HepG2 (cell line): Measurements from ENCODE around the gene KIF1C. TPM values are rescaled to one million over a fixed set of nuclear protein-coding genes. Genes with fewer than 3 reads are reported as not detected.

Source experiments
- ATAC-seq: fragments of 200-7000 bp; cut with Tn5 transposase; 3 replicates; pipeline ENCODE4 v1.9.1; 2020; ENCODE audit warnings: mild to moderate bottlenecking, moderate library complexity
- BruUV-seq: library from RNA; stranded (reverse); fragments of 400-500 nt; replicated peaks from 2 replicates; lab custom pipeline; 2021; lab: Mats Ljungman, UMichigan
- CTCF ChIA-PET: fragments of 300-600 bp; formaldehyde crosslinking; extraction: SDS; loops from one replicate; lab custom pipeline; 2021; ENCODE audit warnings: low total read pairs, inconsistent platforms, low intra/inter-chr PET ratio; lab: Yijun Ruan, JAX
- POLR2A ChIA-PET: fragments of 350-600 bp; sonication (Branson Sonifier 250); formaldehyde crosslinking; loops from one replicate; lab custom pipeline; 2020; ENCODE audit warnings: antibody characterized with exemption, inconsistent platforms; lab: Yijun Ruan, JAX
- DNase-seq: peaks from one replicate; pipeline ENCODE4 v3.0.0-alpha.2; 2015; ENCODE audit warnings: low spot score
- FAIRE-seq: peaks from 3 replicates; lab custom pipeline; 2011; peaks lifted over from hg19 to GRCh38; lab: Jason Lieb, UNC
- H2AFZ ChIP-seq: one replicate; pipeline ENCODE4 v1.6.1; 2011; ENCODE audit warnings: low read length, inconsistent platforms
- H3K27ac ChIP-seq: fragments of 300-600 bp; 3 replicates; pipeline ENCODE4 v1.8.0; 2011; ENCODE audit warnings: mixed run types, mild to moderate bottlenecking, mixed read lengths, low read length, inconsistent platforms; ENCODE audit not compliant: insufficient read depth; ENCODE audit errors: extremely low read length
- H3K27me3 ChIP-seq, 2 experiments: fragments of 200-600 bp in 1 of 2; 2 replicates in 1 of 2; 3 replicates in 1 of 2; pipeline versions ENCODE4 v1.6.0 to v1.8.0; 2011; ENCODE audit warnings: low read length in 2 of 2, mild to moderate bottlenecking in 2 of 2, moderate library complexity in 2 of 2, inconsistent platforms in 1 of 2; ENCODE audit not compliant: insufficient read depth in 2 of 2, control insufficient read depth in 1 of 2
- H3K36me3 ChIP-seq, 2 experiments: fragments of 200-600 bp in 1 of 2; replicated peaks in 1 of 2; 2 replicates in 1 of 2; 3 replicates in 1 of 2; pipeline versions ENCODE4 v1.5.1 to v1.8.0; 2011; ENCODE audit warnings: low read length in 2 of 2, inconsistent platforms in 1 of 2; ENCODE audit not compliant: insufficient read depth in 2 of 2, control insufficient read depth in 1 of 2
- H3K4me1 ChIP-seq: 2 replicates; pipeline ENCODE4 v1.5.1; 2012; ENCODE audit warnings: low read length, inconsistent platforms; ENCODE audit not compliant: insufficient read depth
- H3K4me2 ChIP-seq: 2 replicates; pipeline ENCODE4 v1.6.0; 2011; ENCODE audit warnings: low read depth, low read length, inconsistent platforms
- H3K4me3 ChIP-seq, 3 experiments: fragments of 200-600 bp in 1 of 3; sonication (generic), shearing (Covaris generic) in 1 of 3; replicated peaks in 1 of 3; 2 replicates each; pipeline ENCODE4 v1.5.1; 2011 to 2016; ENCODE audit warnings: low read length in 3 of 3, inconsistent platforms in 2 of 3, low read depth in 2 of 3, mild to moderate bottlenecking in 2 of 3, control low read depth in 1 of 3, mixed read lengths in 1 of 3; ENCODE audit not compliant: insufficient read depth in 1 of 3
- H3K79me2 ChIP-seq: one replicate; pipeline ENCODE4 v1.6.1; 2011; ENCODE audit warnings: low read length, inconsistent platforms; ENCODE audit not compliant: insufficient read depth
- H3K9ac ChIP-seq: 2 replicates; pipeline ENCODE4 v1.6.0; 2011; ENCODE audit warnings: mild to moderate bottlenecking, low read depth, low read length, inconsistent platforms; ENCODE audit not compliant: insufficient read depth
- H3K9me3 ChIP-seq: 2 replicates; pipeline ENCODE4 v1.5.1; 2012; ENCODE audit warnings: mild to moderate bottlenecking, low read length
- H4K20me1 ChIP-seq: 2 replicates; pipeline ENCODE4 v1.6.0; 2011; ENCODE audit warnings: inconsistent platforms, mild to moderate bottlenecking, low read length, moderate library complexity; ENCODE audit not compliant: insufficient read depth
- NCOA1 ChIP-seq: sonication (generic); formaldehyde crosslinking; IDR thresholded peaks from 2 replicates; pipeline ENCODE4 v1.9.0; 2021; ENCODE audit warnings: missing genetic modification reagents
- WGBS: methylation state at CpG from one replicate; pipeline ENCODE4 v1.1.6; 2017; ENCODE audit warnings: low lambda C conversion rate; 5-methylcytosine and 5-hydroxymethylcytosine counted together
- in situ Hi-C: cut with HindIII; loops from 2 replicates; pipeline ENCODE4 v1.10.0; 2017; ENCODE audit warnings: low pct_unique_long_range_greater_than_20kb; ENCODE audit not compliant: extremely low pct_ligation_motif_present
- intact Hi-C: fragments of 100-400 bp; cut with micrococcal nuclease; formaldehyde crosslinking; loops from one replicate; pipeline ENCODE4 v1.10.0; 2022; ENCODE audit not compliant: unreplicated experiment
- polyA plus RNA-seq, 8 experiments: library from polyadenylated mRNA; depleted of rRNA in 3 of 8; stranded (reverse) in 7 of 8; unstranded in 1 of 8; fragments of >200 nt; fragmentation: Illumina TruSeq in 4 of 8; extraction: Trizol in 4 of 8; gene quantifications; 2 replicates each; pipeline versions ENCODE4 v1.2.1 to v1.2.3, GENCODE V29; 2011 to 2016; ENCODE audit warnings: low read depth in 4 of 8, missing spikeins in 1 of 8, mixed read lengths in 1 of 8; ENCODE audit not compliant: insufficient read depth in 1 of 8
- total RNA-seq, 5 experiments: library from RNA; depleted of rRNA; stranded (reverse); fragments of >200 nt; fragmentation: Illumina TruSeq; extraction: Trizol; gene quantifications; 2 replicates each; pipeline ENCODE4 v1.2.3, GENCODE V29; 2016; ENCODE audit warnings: low read depth in 1 of 5
- TF ChIP-seq, protein P1 (sequence below): sonication (generic); formaldehyde crosslinking; IDR thresholded peaks from 2 replicates; pipeline ENCODE4 v1.9.0; 2021; ENCODE audit warnings: mild to moderate bottlenecking, missing genetic modification reagents

Gene KIF1C
- total and polyA plus RNA-seq, 2 of the 13 experiments (the other 11 are each of a cell fraction or from before 2014, with no cell fraction given), result 70.0 to 104 TPM

DNA sequence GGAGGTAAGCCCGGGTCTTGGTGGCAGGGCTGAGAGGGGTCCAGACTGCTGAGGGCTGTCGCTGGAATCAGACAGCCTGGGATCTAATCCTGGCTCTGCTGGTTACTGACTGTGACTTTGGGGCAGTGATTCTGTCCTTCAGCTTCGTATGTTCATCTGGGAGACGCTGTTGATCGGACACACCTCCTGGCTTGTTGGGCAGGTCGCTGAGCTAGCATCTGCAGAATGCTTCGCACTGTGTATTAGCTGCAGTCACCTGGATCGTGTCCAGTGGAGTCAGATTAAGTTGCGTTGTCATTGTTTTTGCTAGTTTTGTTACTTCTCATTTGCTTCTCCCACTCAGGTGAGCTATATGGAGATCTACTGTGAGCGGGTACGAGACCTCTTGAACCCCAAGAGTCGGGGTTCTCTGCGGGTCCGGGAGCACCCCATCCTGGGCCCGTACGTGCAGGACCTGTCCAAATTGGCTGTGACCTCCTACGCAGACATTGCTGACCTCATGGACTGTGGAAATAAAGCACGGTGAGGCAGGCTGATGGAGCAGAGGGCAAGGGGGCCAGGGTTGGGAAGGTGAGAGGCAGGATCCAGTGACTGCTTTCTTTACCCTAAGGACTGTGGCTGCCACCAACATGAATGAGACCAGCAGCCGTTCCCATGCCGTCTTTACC is 4.5 kb downstream of the KIF1C start:
- CTCF ChIA-PET, result no interaction called here

More for the DNA sequence above, 4.5 kb downstream of the KIF1C start:
- FAIRE-seq (no peak), DNase-seq (no peak), ATAC-seq (no peak)
- no TSS peak for BruUV-seq
- H3K27me3 ChIP-seq, result no peaks in the 10 kb centered on the region; a peak in 1 of 5 replicates
- intact Hi-C loops, result no loop called here
- no peak overlapping the region for H3K4me2 ChIP-seq
- H3K9ac ChIP-seq, result no peak overlapping the region
- 99% methylated on average over 20 of the region's 20 CpGs for WGBS
- H3K27ac ChIP-seq, result no peak overlapping the region
- H3K4me1 ChIP-seq, result peaks cover 13% of the 10 kb centered on the region
- no peaks in the 10 kb centered on the region for H4K20me1 ChIP-seq
- TF ChIP-seq NCOA1 (CRISPR knock-in tag), result no peak
- TF ChIP-seq, protein P1, sequence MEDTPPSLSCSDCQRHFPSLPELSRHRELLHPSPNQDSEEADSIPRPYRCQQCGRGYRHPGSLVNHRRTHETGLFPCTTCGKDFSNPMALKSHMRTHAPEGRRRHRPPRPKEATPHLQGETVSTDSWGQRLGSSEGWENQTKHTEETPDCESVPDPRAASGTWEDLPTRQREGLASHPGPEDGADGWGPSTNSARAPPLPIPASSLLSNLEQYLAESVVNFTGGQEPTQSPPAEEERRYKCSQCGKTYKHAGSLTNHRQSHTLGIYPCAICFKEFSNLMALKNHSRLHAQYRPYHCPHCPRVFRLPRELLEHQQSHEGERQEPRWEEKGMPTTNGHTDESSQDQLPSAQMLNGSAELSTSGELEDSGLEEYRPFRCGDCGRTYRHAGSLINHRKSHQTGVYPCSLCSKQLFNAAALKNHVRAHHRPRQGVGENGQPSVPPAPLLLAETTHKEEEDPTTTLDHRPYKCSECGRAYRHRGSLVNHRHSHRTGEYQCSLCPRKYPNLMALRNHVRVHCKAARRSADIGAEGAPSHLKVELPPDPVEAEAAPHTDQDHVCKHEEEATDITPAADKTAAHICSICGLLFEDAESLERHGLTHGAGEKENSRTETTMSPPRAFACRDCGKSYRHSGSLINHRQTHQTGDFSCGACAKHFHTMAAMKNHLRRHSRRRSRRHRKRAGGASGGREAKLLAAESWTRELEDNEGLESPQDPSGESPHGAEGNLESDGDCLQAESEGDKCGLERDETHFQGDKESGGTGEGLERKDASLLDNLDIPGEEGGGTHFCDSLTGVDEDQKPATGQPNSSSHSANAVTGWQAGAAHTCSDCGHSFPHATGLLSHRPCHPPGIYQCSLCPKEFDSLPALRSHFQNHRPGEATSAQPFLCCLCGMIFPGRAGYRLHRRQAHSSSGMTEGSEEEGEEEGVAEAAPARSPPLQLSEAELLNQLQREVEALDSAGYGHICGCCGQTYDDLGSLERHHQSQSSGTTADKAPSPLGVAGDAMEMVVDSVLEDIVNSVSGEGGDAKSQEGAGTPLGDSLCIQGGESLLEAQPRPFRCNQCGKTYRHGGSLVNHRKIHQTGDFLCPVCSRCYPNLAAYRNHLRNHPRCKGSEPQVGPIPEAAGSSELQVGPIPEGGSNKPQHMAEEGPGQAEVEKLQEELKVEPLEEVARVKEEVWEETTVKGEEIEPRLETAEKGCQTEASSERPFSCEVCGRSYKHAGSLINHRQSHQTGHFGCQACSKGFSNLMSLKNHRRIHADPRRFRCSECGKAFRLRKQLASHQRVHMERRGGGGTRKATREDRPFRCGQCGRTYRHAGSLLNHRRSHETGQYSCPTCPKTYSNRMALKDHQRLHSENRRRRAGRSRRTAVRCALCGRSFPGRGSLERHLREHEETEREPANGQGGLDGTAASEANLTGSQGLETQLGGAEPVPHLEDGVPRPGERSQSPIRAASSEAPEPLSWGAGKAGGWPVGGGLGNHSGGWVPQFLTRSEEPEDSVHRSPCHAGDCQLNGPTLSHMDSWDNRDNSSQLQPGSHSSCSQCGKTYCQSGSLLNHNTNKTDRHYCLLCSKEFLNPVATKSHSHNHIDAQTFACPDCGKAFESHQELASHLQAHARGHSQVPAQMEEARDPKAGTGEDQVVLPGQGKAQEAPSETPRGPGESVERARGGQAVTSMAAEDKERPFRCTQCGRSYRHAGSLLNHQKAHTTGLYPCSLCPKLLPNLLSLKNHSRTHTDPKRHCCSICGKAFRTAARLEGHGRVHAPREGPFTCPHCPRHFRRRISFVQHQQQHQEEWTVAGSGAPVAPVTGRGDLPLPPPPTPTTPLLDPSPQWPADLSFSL (CRISPR knock-in tag), result no peak
- no peak overlapping the region for H2AFZ ChIP-seq
- no peaks in the 10 kb centered on the region for H3K9me3 ChIP-seq
- H3K4me3 ChIP-seq, result no peak overlapping the region
- in situ Hi-C loops, result no loop called here
- POLR2A ChIA-PET, result interaction anchor here (1.3 kb wide), 1 partner anchor 15 kb away, joined by 3 read pairs; the partner anchor contains the start of gene CAMTA2
- peaks cover 27% of the 10 kb centered on the region for H3K79me2 ChIP-seq
- H3K36me3 ChIP-seq, result peaks cover 19 to 60% of the 10 kb centered on the region in 2 experiments
